ENCODE data around the gene INMT.
"Not testable (repeated sequence)": the region's sequence is repeated elsewhere in the genome, so short reads cannot be mapped to it uniquely, and the experiment has no call there.

INMT gene

DNA sequence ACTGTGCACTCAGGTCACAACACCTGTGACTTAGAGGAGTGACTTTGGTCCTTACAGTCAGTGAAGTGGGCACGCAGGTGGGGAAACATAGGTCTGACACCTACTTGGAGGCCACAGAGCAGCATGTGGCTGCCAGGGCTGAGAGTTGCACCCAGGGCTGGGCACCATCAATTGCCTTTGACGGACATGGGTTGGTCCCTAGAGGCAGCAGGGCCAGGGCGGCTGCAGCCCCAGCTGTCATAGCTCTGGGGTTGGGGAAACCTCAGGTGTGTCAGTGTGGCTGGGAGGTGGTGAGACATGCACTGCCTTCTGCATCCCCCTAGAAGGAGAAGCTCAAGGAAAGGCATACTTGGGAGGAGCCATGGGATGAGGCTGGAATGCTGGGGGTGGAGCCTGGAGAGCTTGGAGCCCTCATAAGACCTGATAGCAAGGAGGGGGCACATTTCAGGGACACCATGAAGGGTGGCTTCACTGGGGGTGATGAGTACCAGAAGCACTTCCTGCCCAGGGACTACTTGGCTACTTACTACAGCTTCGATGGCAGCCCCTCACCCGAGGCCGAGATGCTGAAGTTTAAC is at the start of gene INMT:
TSS of gene INMT (plus strand) at position 440 of the 578 bp plus-strand sequence. CDS start at position 456, 16 bp downstream.
- DNase-seq (ENCODE audit: low read depth in 2 of 2, low spot score in 1 of 2) = no peak

DNA sequence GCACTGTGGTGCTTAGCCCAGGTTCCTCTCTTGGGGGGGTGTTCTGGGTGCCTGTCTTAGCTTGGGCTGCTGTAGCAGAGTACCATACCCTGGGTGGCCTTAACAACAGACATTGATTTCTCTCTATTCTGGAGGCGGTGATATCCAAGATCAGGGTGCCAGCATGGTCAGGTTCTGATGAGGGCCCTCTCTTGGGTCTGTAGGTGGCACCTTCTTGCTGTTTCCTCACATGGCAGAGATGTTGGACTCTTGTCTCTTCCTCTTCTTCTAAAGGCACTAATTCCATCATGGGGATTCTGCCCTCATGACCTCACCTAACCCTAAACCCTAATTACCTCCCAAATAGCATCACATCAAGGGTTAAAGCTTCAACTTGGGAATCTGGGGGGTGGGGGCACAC is 49.7 kb upstream of the INMT start:
- DNase-seq (ENCODE audit: low read depth in 2 of 2, low spot score in 1 of 2) = no peak

DNA sequence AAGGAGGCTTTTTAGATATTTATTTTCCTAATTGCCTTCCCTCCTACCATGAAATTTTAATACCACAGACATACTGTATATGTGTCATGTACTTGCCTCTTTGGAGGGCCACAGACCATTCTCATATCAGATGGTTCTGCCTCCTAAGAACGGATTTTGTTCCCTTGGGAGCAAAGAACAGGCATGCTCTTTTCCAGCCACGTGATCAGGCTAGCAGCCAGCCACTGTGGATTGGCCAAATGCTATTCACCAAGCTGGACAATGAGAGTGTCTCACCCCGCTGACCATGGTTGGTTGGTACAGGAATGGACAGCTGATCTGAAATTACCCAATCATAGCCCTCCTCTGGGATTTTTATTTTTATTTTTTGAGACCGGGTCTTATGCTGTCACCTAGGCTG is 48.2 kb upstream of the INMT start:
- DNase-seq (ENCODE audit: low read depth in 2 of 2, low spot score in 1 of 2) = no peak

- no peak for DNase-seq (ENCODE audit: low read depth in 2 of 2, low spot score in 1 of 2)
Measured at GRCh38 chr7:30705008-30705407, 46.9 kb upstream of the INMT start.

DNA sequence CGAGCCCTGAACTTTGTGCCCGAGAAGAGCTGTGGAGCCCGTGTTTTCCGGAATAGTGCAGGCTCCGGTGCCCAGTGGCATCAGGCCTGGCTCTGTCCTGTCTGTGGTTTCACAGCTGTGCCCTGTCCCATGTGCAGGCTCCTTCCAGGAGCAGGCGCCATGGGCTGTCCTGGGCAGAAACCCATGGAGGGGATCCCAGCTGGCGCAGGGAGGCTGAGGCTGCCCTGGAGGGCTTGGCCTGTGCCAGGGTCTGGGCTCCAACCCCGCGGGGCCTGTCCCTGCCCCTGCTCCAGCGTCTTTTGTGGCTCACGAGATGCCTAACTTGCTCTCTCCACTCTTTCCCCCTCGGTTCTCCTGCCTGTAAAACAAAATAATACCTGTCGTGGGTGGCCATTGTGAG is 46.3 kb upstream of the INMT start:
- no peak for DNase-seq (ENCODE audit: low read depth in 2 of 2, low spot score in 1 of 2)

- DNase-seq (ENCODE audit: low read depth in 2 of 2, low spot score in 1 of 2) = no peak
Measured at GRCh38 chr7:30706316-30706715, 45.6 kb upstream of the INMT start.

DNA sequence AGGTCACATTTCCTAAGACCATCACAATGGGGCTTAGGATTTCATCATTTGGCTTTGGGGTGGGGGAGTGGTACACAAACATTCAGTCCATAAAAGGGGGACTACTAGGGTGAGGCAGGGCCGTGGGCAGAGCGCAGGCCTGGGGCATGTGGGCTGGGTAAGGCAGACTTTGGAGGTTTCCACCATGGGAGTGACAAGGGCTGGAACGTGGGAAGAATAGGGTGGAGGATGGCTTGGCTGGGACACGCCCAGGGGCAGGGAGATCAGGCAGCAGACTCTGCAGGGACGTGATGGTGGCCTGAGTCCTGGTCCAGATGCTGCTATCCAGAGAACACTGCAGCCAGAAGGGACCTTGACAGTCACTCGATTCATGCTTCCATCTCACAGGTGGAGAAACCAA is 45.0 kb upstream of the INMT start:
- DNase-seq (ENCODE audit: low read depth in 2 of 2, low spot score in 1 of 2) = no peak

DNA sequence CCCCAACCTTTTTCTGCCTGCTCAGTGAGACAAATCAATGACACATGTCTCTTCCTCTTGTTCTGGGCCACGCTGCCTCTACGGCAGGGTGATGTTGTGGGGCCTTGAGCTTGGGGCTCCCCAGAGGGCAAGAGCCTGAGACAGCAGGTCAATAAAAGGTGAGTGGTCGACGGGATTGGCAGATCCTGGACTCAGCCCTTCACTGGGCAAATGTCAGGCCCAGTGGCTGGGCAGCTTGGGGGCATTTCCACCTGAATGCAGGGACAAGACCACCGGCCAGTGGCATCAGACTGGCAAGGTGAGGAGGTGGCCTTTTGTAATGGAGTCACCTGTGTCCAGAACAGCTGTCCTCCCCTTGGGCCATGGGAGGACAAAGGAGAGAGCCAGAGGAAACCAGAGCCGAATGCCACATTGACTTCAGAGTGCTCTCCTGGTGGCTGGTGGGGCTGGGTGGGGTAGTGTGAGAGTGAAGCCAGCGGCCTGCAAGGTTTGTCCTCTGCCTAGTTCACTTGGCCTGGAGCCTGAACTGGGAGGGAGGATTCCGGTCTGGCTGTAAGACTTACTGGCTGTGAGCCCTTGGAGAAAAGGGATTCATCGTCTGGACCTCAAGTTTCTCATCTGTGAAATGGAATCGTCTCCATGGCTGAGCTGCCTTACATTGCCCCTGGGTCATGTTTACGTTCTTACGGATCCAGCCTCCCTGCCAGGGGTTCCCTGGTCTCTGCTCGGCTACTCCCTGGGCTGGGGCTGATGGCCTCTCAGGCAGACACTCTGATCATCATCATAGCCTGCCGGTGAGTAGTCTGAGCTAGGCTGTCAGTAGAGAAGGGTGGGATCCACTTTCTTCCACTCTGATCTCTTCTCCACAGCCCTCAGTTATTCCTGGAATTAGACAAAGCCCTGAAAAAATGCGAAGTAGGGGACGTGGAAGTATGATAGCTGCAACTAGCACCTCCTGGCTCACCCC is 44.3 kb upstream of the INMT start:
- no peak for DNase-seq (ENCODE audit: low read depth in 2 of 2, low spot score in 1 of 2)

GRCh38 chr7:30708412-30708811 is 43.5 kb upstream of the INMT start:
- no peak for DNase-seq (ENCODE audit: low read depth in 2 of 2, low spot score in 1 of 2)

DNA sequence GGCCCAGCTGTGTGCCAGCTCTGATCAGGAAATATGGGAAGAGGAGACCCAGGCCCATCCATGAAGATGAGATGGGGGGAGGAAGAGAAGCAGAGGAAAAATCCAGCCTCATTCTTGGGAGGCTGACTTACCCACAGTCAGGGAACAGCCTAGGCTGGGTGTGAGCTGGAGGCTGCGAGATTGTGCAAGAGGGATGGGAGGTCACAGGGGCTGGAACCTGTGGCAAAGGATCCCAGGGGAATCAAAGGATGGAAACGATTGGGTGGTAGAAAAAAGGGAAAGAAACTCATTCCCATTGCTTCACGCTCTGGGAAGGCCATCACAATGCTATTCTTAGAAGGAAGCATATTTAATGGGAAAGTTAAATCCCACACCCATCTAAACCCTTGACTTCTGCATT is 43.0 kb upstream of the INMT start:
- DNase-seq (ENCODE audit: low read depth in 2 of 2, low spot score in 1 of 2) = no peak

DNA sequence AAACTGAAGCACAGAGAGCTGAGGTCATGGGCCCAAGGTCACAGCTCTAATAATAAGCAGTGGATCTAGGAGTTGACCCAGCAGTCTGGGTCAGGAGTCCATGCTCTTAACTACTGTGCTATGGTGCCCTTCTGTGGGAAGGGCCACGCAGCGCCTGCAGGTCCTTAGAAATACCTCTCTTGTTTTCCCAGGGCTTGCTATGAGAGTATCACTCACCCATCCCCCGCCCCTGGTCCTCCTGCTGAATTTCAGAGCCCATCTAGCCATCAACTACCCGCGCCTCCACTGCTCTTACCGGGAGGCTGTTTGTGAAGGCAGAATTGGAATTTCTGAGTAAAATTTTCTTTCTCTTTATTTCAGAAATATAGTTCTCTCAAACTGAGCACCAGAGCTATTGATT is 42.4 kb upstream of the INMT start:
- no peak for DNase-seq (ENCODE audit: low read depth in 2 of 2, low spot score in 1 of 2)

DNA sequence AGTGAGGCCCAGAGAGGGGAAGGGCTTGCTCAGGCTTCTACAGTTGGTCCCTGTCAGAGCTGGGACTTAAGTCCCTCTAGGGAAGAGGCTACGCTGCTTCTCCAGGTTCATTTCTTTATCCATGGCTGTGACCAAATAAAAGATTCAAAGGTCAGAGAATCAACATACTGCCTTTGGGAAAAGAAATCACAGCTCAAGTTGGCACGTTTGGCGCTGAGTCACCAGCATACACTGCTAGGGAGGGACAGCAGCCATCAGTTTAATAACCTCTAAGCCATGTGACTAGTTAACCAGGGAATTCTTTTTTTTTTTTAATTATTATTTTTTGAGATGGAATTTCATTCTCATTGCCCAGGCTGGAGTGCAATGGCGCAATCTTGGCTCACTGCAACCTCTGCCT is 41.3 kb upstream of the INMT start:
- DNase-seq (ENCODE audit: low read depth in 2 of 2, low spot score in 1 of 2) = no peak

GRCh38 chr7:30713392-30713791 is 38.5 kb upstream of the INMT start:
- no peak for DNase-seq (ENCODE audit: low read depth in 2 of 2, low spot score in 1 of 2)

GRCh38 chr7:30714129-30714528 is 37.8 kb upstream of the INMT start:
- no peak for DNase-seq (ENCODE audit: low read depth in 2 of 2, low spot score in 1 of 2)

- DNase-seq (ENCODE audit: low read depth in 2 of 2, low spot score in 1 of 2) = no peak
Measured at GRCh38 chr7:30717181-30717580, 34.8 kb upstream of the INMT start.

DNA sequence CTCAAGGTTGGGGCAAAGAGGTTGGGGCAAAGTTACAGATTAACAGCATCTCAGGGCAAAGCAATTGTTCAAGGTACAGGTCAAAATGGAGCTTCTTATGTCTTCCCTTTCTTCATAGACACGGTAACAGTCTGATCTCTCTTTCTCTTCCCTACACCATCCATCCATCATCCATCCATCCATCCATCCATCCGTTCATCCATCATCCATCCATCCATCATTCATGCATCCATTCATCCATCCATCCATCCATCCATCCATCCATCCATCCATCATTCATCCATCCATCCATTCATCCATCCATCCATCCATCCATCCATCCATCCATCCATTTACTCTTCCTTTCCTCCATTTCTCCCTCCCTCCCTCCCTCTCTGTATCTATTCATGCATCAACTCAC is 32.5 kb upstream of the INMT start:
- not testable (repeated sequence) for DNase-seq (ENCODE audit: low read depth in 2 of 2, low spot score in 1 of 2)

GRCh38 chr7:30721211-30721610 is 30.7 kb upstream of the INMT start:
- no peak for DNase-seq (ENCODE audit: low read depth in 2 of 2, low spot score in 1 of 2)

- DNase-seq (ENCODE audit: low read depth in 2 of 2, low spot score in 1 of 2) = no peak
Measured at GRCh38 chr7:30722187-30722586, 29.7 kb upstream of the INMT start.

DNA sequence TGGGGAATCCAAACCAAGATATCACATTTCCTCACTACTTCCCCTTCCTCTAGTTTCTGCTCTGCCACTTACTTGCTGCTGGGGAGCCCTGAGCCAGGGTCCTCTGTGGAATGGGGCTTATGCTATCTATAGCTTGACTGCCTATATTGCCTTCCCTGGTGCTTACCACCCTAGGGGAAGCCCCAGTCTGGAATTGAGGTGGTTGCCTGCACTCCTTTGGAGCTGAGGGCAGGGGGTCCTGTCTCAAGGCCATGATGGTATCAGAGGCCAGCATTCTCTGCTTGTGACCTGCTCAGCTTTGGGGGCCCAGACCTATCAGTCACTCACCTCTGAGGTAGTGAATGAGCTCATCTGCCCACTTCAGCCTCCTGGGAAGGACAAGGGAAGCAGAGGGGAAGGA is 29.3 kb upstream of the INMT start:
- DNase-seq (ENCODE audit: low read depth in 2 of 2, low spot score in 1 of 2) = no peak

GRCh38 chr7:30723776-30724175 is 28.2 kb upstream of the INMT start:
- no peak for DNase-seq (ENCODE audit: low read depth in 2 of 2, low spot score in 1 of 2)

DNA sequence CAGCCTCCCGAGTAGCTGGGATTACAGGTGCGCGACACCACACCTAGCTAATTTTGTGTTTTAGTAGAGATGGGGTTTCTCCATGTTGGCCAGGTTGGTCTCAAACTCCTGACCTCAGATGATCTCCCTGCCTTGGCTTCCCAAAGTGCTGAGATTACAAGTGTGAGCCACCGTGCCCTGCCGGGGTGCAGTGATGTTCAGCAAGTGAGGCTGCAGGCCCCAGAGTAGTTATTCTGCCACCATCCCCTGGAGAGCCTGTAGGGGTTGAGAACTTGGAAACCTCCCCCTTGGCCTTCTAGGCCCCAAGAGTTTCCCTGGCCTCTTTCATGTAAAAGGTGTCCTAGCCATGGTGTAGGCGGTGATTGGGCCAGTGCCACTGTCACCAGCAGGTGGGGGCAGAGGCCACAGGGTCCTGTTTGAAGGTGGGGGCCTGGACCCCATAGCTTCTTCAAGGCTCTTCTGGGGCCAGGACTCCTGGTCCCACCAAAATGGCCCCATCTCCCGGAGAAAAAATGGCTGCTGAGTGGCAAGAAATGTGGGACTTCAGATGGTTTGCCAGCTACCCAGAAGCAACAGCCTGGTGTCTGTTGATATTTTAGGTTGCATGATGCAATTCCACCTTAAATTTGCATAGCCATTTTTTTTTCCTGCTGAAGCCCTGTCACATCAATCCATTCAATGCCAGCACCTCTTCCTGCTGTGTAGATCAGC is 25.5 kb upstream of the INMT start:
- DNase-seq (ENCODE audit: low read depth in 2 of 2, low spot score in 1 of 2) = no peak
